Chondrocyte (in vitro differentiated cells): Measurements from ENCODE around the gene LAMA5. TPM values are rescaled to one million over a fixed set of nuclear protein-coding genes. Genes with fewer than 3 reads are reported as not detected.

Experiments
- DNase-seq: peaks from one replicate; pipeline ENCODE4 v3.0.0; 2021; ENCODE audit warnings: mixed read lengths, low spot score
- H3K27ac Mint-ChIP-seq: one replicate; pipeline ENCODE4 v1.8.0; 2021; ENCODE audit warnings: mild to moderate bottlenecking, moderate library complexity, mixed read lengths; ENCODE audit not compliant: unreplicated experiment
- H3K27me3 Mint-ChIP-seq: 2 replicates; pipeline ENCODE4 v1.8.0; 2021; ENCODE audit warnings: low read depth, mixed read lengths
- H3K36me3 Mint-ChIP-seq: 2 replicates; pipeline ENCODE4 v1.8.0; 2021; ENCODE audit warnings: low read depth, mixed read lengths
- H3K4me1 Mint-ChIP-seq: 2 replicates; pipeline ENCODE4 v1.8.0; 2021; ENCODE audit warnings: low read depth, mild to moderate bottlenecking, mixed read lengths
- H3K4me3 Mint-ChIP-seq: one replicate; pipeline ENCODE4 v1.8.0; 2021; ENCODE audit warnings: mild to moderate bottlenecking, moderate library complexity, mixed read lengths; ENCODE audit not compliant: unreplicated experiment
- H3K9me3 Mint-ChIP-seq: 2 replicates; pipeline ENCODE4 v1.8.0; 2021; ENCODE audit warnings: low read depth, mixed read lengths
- CTCF ChIP-seq: fragments of 200-600 bp; sonication (generic); IDR thresholded peaks from 2 replicates; pipeline ENCODE4 v1.5.0; 2021; ENCODE audit warnings: antibody characterized with exemption, mild to moderate bottlenecking, moderate library complexity
- total RNA-seq: library from RNA; stranded (reverse); gene quantifications from 3 replicates; pipeline ENCODE4 v1.2.1, GENCODE V29; 2021

The LAMA5 gene
- total RNA-seq, 1 donor from 2014 or later: 368 TPM

GRCh38 chr20:62338294-62338620 is 28.9 kb downstream of the LAMA5 start:
- Mint-ChIP-seq H3K4me3 (no peak overlapping the region), H3K9me3 (no peaks in the 10 kb centered on the region), H3K4me1 (no peaks in the 10 kb centered on the region), H3K27ac (no peak overlapping the region), H3K36me3 (peaks cover 34% of the 10 kb centered on the region), H3K27me3 (no peaks in the 10 kb centered on the region)
- no peak for DNase-seq
- TF ChIP-seq CTCF: no peak

DNA sequence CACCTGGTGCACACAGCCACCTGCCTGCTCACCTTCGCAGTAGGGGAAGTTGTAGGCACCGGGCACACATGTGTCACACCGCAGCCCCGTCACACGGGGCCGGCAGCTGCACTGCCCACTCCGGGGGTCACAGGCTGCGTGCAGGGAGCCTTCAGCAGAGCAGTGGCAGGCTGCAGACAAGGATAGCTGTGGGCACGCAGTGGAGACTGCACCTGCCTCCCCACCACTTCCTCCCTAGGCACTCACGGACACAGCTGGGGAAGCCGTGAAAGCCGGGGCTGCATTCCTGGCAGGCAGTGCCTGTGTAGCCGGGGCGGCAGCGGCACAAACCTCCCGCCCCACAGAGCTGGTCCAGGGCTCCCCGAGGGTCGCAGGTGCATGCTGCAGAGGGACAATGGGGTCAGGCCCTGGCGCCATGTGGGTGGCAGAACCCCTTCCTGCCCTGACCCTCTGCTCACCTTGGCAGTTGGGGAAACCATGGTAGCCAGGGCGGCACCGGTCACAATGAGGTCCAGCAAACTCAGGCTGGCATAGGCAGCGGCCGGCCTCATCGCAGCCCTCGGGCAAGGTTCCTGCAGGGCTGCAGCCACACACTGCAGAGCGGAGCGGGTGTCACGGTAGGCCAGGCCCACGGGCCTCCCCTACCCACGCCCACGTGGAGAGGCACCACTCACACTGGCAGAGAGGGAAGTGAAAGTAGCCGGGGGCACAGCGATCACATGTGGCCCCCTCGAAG is 29.4 kb downstream of the LAMA5 start:
- Mint-ChIP-seq H3K36me3 (peaks cover 29% of the 10 kb centered on the region), H3K4me3 (no peak overlapping the region), H3K9me3 (no peaks in the 10 kb centered on the region), H3K4me1 (no peaks in the 10 kb centered on the region), H3K27me3 (no peaks in the 10 kb centered on the region), H3K27ac (no peak overlapping the region)
- no peak for TF ChIP-seq CTCF
- DNase-seq: no peak

GRCh38 chr20:62336775-62337557 is 30.1 kb downstream of the LAMA5 start:
- no peaks in the 10 kb centered on the region for H3K4me1 Mint-ChIP-seq
- peaks cover 28% of the 10 kb centered on the region for H3K36me3 Mint-ChIP-seq
- no peak for DNase-seq
- TF ChIP-seq CTCF: no peak
- H3K4me3 Mint-ChIP-seq: no peak overlapping the region
- no peak overlapping the region for H3K27ac Mint-ChIP-seq
- H3K9me3 Mint-ChIP-seq: no peaks in the 10 kb centered on the region
- no peaks in the 10 kb centered on the region for H3K27me3 Mint-ChIP-seq

- no peaks in the 10 kb centered on the region for H3K27me3 Mint-ChIP-seq
- H3K27ac Mint-ChIP-seq: no peak overlapping the region
- no peak for TF ChIP-seq CTCF
- no peak overlapping the region for H3K4me3 Mint-ChIP-seq
- no peaks in the 10 kb centered on the region for H3K9me3 Mint-ChIP-seq
- no peak for DNase-seq
- H3K4me1 Mint-ChIP-seq: no peaks in the 10 kb centered on the region
- H3K36me3 Mint-ChIP-seq: peaks cover 26% of the 10 kb centered on the region
Observed at GRCh38 chr20:62336329-62336728, 30.8 kb downstream of the LAMA5 start.

DNA sequence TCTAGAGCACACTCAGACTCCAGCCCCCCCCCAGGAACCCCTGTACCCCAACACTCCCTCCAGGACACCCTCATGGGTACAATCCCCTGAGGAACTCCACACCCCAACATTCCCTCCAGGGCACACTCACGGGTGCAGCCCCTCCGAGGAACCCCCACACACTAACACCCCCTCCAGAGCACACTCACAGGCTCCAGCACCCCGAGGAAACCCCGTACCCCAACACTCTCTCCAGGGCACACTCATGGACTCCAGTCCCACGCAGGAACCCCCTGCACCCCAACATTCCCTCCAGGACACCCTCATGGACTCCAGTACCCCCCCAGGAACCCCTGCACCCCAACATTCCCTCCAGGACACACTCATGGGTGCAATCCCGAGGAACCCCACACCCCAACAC is 31.6 kb downstream of the LAMA5 start:
- no peak for DNase-seq
- no peaks in the 10 kb centered on the region for H3K27me3 Mint-ChIP-seq
- no peaks in the 10 kb centered on the region for H3K4me1 Mint-ChIP-seq
- no peak for TF ChIP-seq CTCF
- H3K4me3 Mint-ChIP-seq: no peak overlapping the region
- no peaks in the 10 kb centered on the region for H3K9me3 Mint-ChIP-seq
- no peak overlapping the region for H3K27ac Mint-ChIP-seq
- H3K36me3 Mint-ChIP-seq: peaks cover 23% of the 10 kb centered on the region
